Neuronal stem cell (in vitro differentiated cells): Measurements from ENCODE around the gene PKDREJ.
A peak's percentile ranks its signal among the peaks of the same experiment; 100 is the strongest.

Source experiments
- DNase-seq: peaks from one replicate; pipeline ENCODE4 v3.0.0-alpha.2; 2013; ENCODE audit warnings: low spot score
- H2AFZ ChIP-seq: one replicate; pipeline ENCODE4 v1.6.1; 2013; ENCODE audit warnings: mild to moderate bottlenecking, low read length, inconsistent platforms
- H2AK5ac ChIP-seq: 2 replicates; pipeline ENCODE4 v1.6.1; 2013; ENCODE audit warnings: low read depth, mild to moderate bottlenecking, inconsistent platforms, low read length, moderate library complexity, mixed read lengths
- H2BK120ac ChIP-seq: 2 replicates; pipeline ENCODE4 v1.6.1; 2013; ENCODE audit warnings: low read depth, mild to moderate bottlenecking, inconsistent platforms, low read length, moderate library complexity, mixed read lengths
- H2BK12ac ChIP-seq: one replicate; pipeline ENCODE4 v1.6.1; 2013; ENCODE audit warnings: low read length, inconsistent platforms
- H2BK15ac ChIP-seq: 2 replicates; pipeline ENCODE4 v1.6.1; 2013; ENCODE audit warnings: mild to moderate bottlenecking, low read length, inconsistent platforms, mixed read lengths
- H2BK5ac ChIP-seq: one replicate; pipeline ENCODE4 v1.6.1; 2013; ENCODE audit warnings: inconsistent platforms, mild to moderate bottlenecking, low read length, moderate library complexity
- H3K14ac ChIP-seq: one replicate; pipeline ENCODE4 v1.6.1; 2013; ENCODE audit warnings: low read length, inconsistent platforms
- H3K18ac ChIP-seq: 2 replicates; pipeline ENCODE4 v1.6.1; 2013; ENCODE audit warnings: low read length, inconsistent platforms
- H3K23ac ChIP-seq: 2 replicates; pipeline ENCODE4 v1.6.1; 2013; ENCODE audit warnings: low read depth, mild to moderate bottlenecking, mixed read lengths, low read length, inconsistent platforms; ENCODE audit not compliant: poor library complexity
- H3K27ac ChIP-seq: replicated peaks from 3 replicates; pipeline ENCODE4 v1.5.1; 2013; ENCODE audit warnings: low read length, inconsistent platforms
- H3K27me3 ChIP-seq, 3 experiments: 2 replicates each; pipeline ENCODE4 v1.6.1; 2013; ENCODE audit warnings: low read length in 3 of 3, mild to moderate bottlenecking in 2 of 3, inconsistent platforms in 1 of 3, low read depth in 1 of 3, mixed read lengths in 1 of 3, moderate library complexity in 1 of 3; ENCODE audit not compliant: control insufficient read depth in 3 of 3, insufficient read depth in 3 of 3
- H3K36me3 ChIP-seq, 2 donors: replicated peaks in 1 of 2; 2 replicates each; pipeline ENCODE4 v1.6.1; 2013; ENCODE audit warnings: low read length in 2 of 2; ENCODE audit not compliant: control insufficient read depth in 2 of 2, insufficient read depth in 2 of 2
- H3K4ac ChIP-seq: 2 replicates; pipeline ENCODE4 v1.6.1; 2013; ENCODE audit warnings: inconsistent platforms, mild to moderate bottlenecking, low read length, moderate library complexity
- H3K4me1 ChIP-seq, 2 donors: 1 replicate in 1 of 2; 2 replicates in 1 of 2; pipeline ENCODE4 v1.6.1; 2013; ENCODE audit warnings: low read length in 2 of 2, low read depth in 1 of 2; ENCODE audit not compliant: control insufficient read depth in 2 of 2, insufficient read depth in 1 of 2
- H3K4me2 ChIP-seq: one replicate; pipeline ENCODE4 v1.6.1; 2013; ENCODE audit warnings: mild to moderate bottlenecking, low read length, inconsistent platforms; ENCODE audit not compliant: insufficient read depth, poor library complexity, severe bottlenecking
- H3K4me3 ChIP-seq, 2 donors: 2 replicates each; pipeline ENCODE4 v1.5.1; 2013; ENCODE audit warnings: low read length in 2 of 2, mild to moderate bottlenecking in 2 of 2, inconsistent platforms in 1 of 2, moderate library complexity in 1 of 2
- H3K79me1 ChIP-seq: one replicate; pipeline ENCODE4 v1.6.1; 2013; ENCODE audit warnings: low read depth, mild to moderate bottlenecking, inconsistent platforms, low read length, moderate library complexity
- H3K9ac ChIP-seq: one replicate; pipeline ENCODE4 v1.6.1; 2013; ENCODE audit warnings: mild to moderate bottlenecking, low read depth, low read length, inconsistent platforms; ENCODE audit not compliant: poor library complexity
- H3K9me3 ChIP-seq, 2 donors: replicated peaks in 1 of 2; 2 replicates each; pipeline versions ENCODE3 to v1.6.1; 2013; ENCODE audit warnings: low read length in 2 of 2, mild to moderate bottlenecking in 2 of 2, inconsistent platforms in 1 of 2, low read depth in 1 of 2, mixed read lengths in 1 of 2, moderate library complexity in 1 of 2; ENCODE audit not compliant: control insufficient read depth in 2 of 2, insufficient read depth in 1 of 2
- H4K8ac ChIP-seq: one replicate; pipeline ENCODE4 v1.6.1; 2013; ENCODE audit warnings: low read depth, mild to moderate bottlenecking, inconsistent platforms, low read length, moderate library complexity
- H4K91ac ChIP-seq: one replicate; pipeline ENCODE4 v1.6.1; 2013; ENCODE audit warnings: low read length, low read depth, mild to moderate bottlenecking, inconsistent platforms; ENCODE audit not compliant: poor library complexity
- WGBS, 2 donors: extraction: QIAGEN DNeasy Blood & Tissue Kit; methylation state at CpG; one replicate each; pipeline ENCODE4 v1.1.7; 2013; ENCODE audit warnings: missing lambda C conversion rate in 2 of 2, mixed read lengths in 1 of 2; ENCODE audit not compliant: insufficient read length in 2 of 2, insufficient replicate concordance in 1 of 2; ENCODE audit errors: extremely low coverage in 2 of 2; 5-methylcytosine and 5-hydroxymethylcytosine counted together

PKDREJ gene

GRCh38 chr22:46295277-46295971 lies 32.3 kb upstream of the PKDREJ start:
- Histone ChIP-seq H3K18ac (no peak overlapping the region), H4K8ac (peak overlapping the region; percentile 75), H2BK15ac (no peak overlapping the region), H3K9me3 (no peaks in the 10 kb centered on the region), H2BK120ac (no peak overlapping the region), H2BK5ac (no peak overlapping the region), H3K36me3 (peaks cover 18 to 45% of the 10 kb centered on the region in 2 donors), H3K4me3 (peak overlapping the region; percentile 23 to 90), H4K91ac (no peak overlapping the region), H3K4me1 (peaks cover 10 to 15% of the 10 kb centered on the region in 2 donors), H3K27ac (no peak overlapping the region), H2BK12ac (no peak overlapping the region), H3K27me3 (no peaks in the 10 kb centered on the region), H3K14ac (no peak overlapping the region), H3K9ac (peak overlapping the region; percentile 15), H2AK5ac (peak overlapping the region; percentile 22), H3K4ac (no peak overlapping the region), H3K23ac (no peak overlapping the region), H3K79me1 (no peaks in the 10 kb centered on the region), H2AFZ (peak overlapping the region; percentile 92), H3K4me2 (no peak overlapping the region)
- DNase-seq = no peak
- no CpG with 5 or more reads among the region's 4 CpGs for WGBS, 2 donors

DNA sequence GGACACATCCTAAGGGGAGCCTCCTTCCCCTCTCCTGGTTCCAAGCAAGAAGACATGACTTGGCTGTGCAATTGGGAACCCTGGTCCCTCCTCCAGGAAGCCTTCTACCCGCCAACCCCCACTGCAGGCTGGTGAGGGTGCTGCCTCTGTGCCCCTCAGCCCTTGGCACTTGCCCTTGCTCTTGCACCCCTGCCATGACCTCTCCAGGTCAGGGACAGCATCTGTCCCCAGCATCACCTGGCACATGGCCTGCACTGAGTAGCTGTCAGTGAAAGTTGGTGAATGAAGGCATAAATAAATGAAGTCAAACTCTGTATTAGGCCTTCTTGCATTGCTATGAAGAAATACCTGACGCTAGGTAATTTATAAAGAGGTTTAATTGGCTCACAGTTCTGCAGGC lies 31.6 kb upstream of the PKDREJ start:
- Histone ChIP-seq H3K18ac (no peak overlapping the region), H3K4me2 (no peak overlapping the region), H3K9me3 (peaks cover 0 to 2% of the 10 kb centered on the region in 2 donors), H3K27ac (no peak overlapping the region), H2AFZ (no peak overlapping the region), H4K8ac (no peak overlapping the region), H3K14ac (no peak overlapping the region), H2BK15ac (no peak overlapping the region), H2BK12ac (no peak overlapping the region), H3K4me1 (peaks cover 10 to 15% of the 10 kb centered on the region in 2 donors), H3K27me3 (no peaks in the 10 kb centered on the region), H2BK5ac (no peak overlapping the region), H3K9ac (no peak overlapping the region), H2AK5ac (no peak overlapping the region), H4K91ac (no peak overlapping the region), H2BK120ac (no peak overlapping the region), H3K4me3 (peak overlapping the region in 1 of 2 donors; percentile 66), H3K23ac (no peak overlapping the region), H3K36me3 (peaks cover 15 to 46% of the 10 kb centered on the region in 2 donors), H3K79me1 (no peaks in the 10 kb centered on the region), H3K4ac (no peak overlapping the region)
- DNase-seq = no peak
- no CpG with 5 or more reads among the region's 2 CpGs for WGBS, 2 donors

GRCh38 chr22:46293577-46294260 lies 30.6 kb upstream of the PKDREJ start:
- peaks cover 0 to 2% of the 10 kb centered on the region in 2 donors for H3K9me3 ChIP-seq
- WGBS, 2 donors = no CpG with 5 or more reads among the region's 11 CpGs
- no peak overlapping the region for H3K18ac ChIP-seq
- H2BK15ac ChIP-seq = no peak overlapping the region
- no peak overlapping the region for H3K4ac ChIP-seq
- no peak overlapping the region for H2BK12ac ChIP-seq
- peaks cover 10 to 13% of the 10 kb centered on the region in 2 donors for H3K4me1 ChIP-seq
- no peak overlapping the region for H2BK120ac ChIP-seq
- no peaks in the 10 kb centered on the region for H3K27me3 ChIP-seq
- no peak overlapping the region for H2AK5ac ChIP-seq
- no peak overlapping the region for H2BK5ac ChIP-seq
- no peaks in the 10 kb centered on the region for H3K79me1 ChIP-seq
- H4K8ac ChIP-seq = no peak overlapping the region
- H3K4me3 ChIP-seq = no peak overlapping the region
- no peak overlapping the region for H4K91ac ChIP-seq
- no peak overlapping the region for H3K14ac ChIP-seq
- H2AFZ ChIP-seq = no peak overlapping the region
- H3K23ac ChIP-seq = no peak overlapping the region
- H3K27ac ChIP-seq = no peak overlapping the region
- peaks cover 7 to 46% of the 10 kb centered on the region in 2 donors for H3K36me3 ChIP-seq
- no peak overlapping the region for H3K4me2 ChIP-seq
- no peak for DNase-seq
- no peak overlapping the region for H3K9ac ChIP-seq

DNA sequence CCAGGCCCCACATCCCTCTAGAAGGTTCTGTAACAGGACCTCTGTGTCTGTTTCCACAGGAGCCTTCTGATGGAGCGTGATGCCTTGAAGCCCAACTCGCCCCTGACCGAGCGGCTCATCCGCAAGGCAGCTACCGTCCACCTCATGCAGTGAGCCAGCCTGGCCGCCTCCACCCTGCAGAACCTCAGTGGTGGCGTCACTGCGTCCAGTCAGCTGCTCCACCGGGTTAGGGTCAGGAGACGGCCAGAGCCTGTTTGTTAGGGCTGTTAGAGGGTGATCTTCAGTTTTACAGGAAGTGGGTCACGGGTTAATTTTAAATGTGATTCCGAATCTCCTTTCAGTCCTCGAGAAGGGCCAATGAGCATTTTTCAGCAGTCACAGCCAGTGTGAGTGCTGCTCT lies 29.6 kb upstream of the PKDREJ start:
- H2BK5ac ChIP-seq = no peak overlapping the region
- peaks cover 4 to 46% of the 10 kb centered on the region in 2 donors for H3K36me3 ChIP-seq
- H3K27me3 ChIP-seq = no peaks in the 10 kb centered on the region
- no peak overlapping the region for H2BK15ac ChIP-seq
- H2BK120ac ChIP-seq = no peak overlapping the region
- H3K27ac ChIP-seq = no peak overlapping the region
- no peak overlapping the region for H2AK5ac ChIP-seq
- no peak overlapping the region for H3K14ac ChIP-seq
- H4K91ac ChIP-seq = no peak overlapping the region
- H3K9ac ChIP-seq = no peak overlapping the region
- peaks cover 7 to 10% of the 10 kb centered on the region in 2 donors for H3K4me1 ChIP-seq
- H3K9me3 ChIP-seq = peaks cover 0 to 2% of the 10 kb centered on the region in 2 donors
- H3K4ac ChIP-seq = no peak overlapping the region
- no CpG with 5 or more reads among the region's 14 CpGs for WGBS, 2 donors
- H3K18ac ChIP-seq = no peak overlapping the region
- H3K79me1 ChIP-seq = no peaks in the 10 kb centered on the region
- no peak overlapping the region for H3K4me2 ChIP-seq
- no peak overlapping the region for H2BK12ac ChIP-seq
- DNase-seq = no peak
- no peak overlapping the region for H3K4me3 ChIP-seq
- no peak overlapping the region for H3K23ac ChIP-seq
- H2AFZ ChIP-seq = no peak overlapping the region
- H4K8ac ChIP-seq = no peak overlapping the region
